ENCODE results near the gene LLGL1. TPM values are rescaled to one million over a fixed set of nuclear protein-coding genes. Genes with fewer than 3 reads are reported as not detected.

The LLGL1 gene
- polyA plus RNA-seq, 2 of the 4 experiments (the other 2 are of a cell fraction), result 11.2 to 19.3 TPM

GRCh38 chr17:18257268-18257981, 32.0 kb downstream of the LLGL1 start:
- POLR2A ChIA-PET, result no interaction called here
- peak in 1 of 2 experiments; percentile 34; a peak in 4 of 6 replicates for ATAC-seq
- peaks cover 31% of the 10 kb centered on the region for H3K4me1 ChIP-seq
- TF ChIP-seq USF2 (IDR thresholded peaks at IDR 0.05) (no peak), HEYL (CRISPR knock-in tag; IDR thresholded peaks at IDR 0.05) (no peak), REST (IDR thresholded peaks at IDR 0.05) (no peak), FOSL2 (IDR thresholded peaks at IDR 0.05) (no peak), FOSL2 (CRISPR knock-in tag; IDR thresholded peaks at IDR 0.05) (no peak), HOXB13 (CRISPR knock-in tag; IDR thresholded peaks at IDR 0.05; ENCODE audit: low read depth) (no peak), JUN (IDR thresholded peaks at IDR 0.05) (no peak; a peak in 1 of 5 replicates), HOXA7 (CRISPR knock-in tag; IDR thresholded peaks at IDR 0.05) (no peak), ELK1 (IDR thresholded peaks at IDR 0.05; ENCODE audit: low read depth, low read length) (no peak)
- peak overlapping the region; percentile 91 to 97 for H3K27ac ChIP-seq
- CTCF ChIA-PET, result interaction anchor here (1.7 to 2.9 kb wide), 3 partner anchors 9 to 21 kb away, joined by 3 to 34 read pairs (median 5); no protein-coding TSS in a partner anchor
- DNase-seq (ENCODE audit: low read depth in 1 of 2, low spot score in 1 of 2), result peak in 1 of 2 experiments; percentile 63
- WGBS (ENCODE audit: missing lambda C conversion rate), result 30% methylated on average over 18 of the region's 18 CpGs
- H3K4me2 ChIP-seq, result peak overlapping the region; percentile 94
- H3K9me3 ChIP-seq, result no peaks in the 10 kb centered on the region
- peak overlapping the region; percentile 66 for H3K4me3 ChIP-seq
- FAIRE-seq, result no peak

GRCh38 chr17:18257982-18258355, 32.5 kb downstream of the LLGL1 start:
- ATAC-seq (peak; percentile 64 to 83), DNase-seq (ENCODE audit: low read depth in 1 of 2, low spot score in 1 of 2) (peak; percentile 87 to 92), FAIRE-seq (no peak)
- Histone ChIP-seq H3K4me1 (peaks cover 31% of the 10 kb centered on the region), H3K4me2 (peak overlapping the region; percentile 94), H3K4me3 (peak overlapping the region; percentile 66), H3K9me3 (no peaks in the 10 kb centered on the region), H3K27ac (peak overlapping the region; percentile 91 to 97)
- WGBS (ENCODE audit: missing lambda C conversion rate), result under 1% methylated on average over 10 of the region's 16 CpGs
- POLR2A ChIA-PET, result no interaction called here
- TF ChIP-seq JUN (IDR thresholded peaks at IDR 0.05) (no peak; a peak in 2 of 5 replicates), POLR2AphosphoS2 (conservative IDR thresholded peaks at IDR 0.05; ENCODE audit: low read length) (0 out of 2 replicates have a peak, but pooled peaks have one; percentile 41), BCL3 (IDR thresholded peaks at IDR 0.05) (no peak), HES2 (IDR thresholded peaks at IDR 0.05) (no peak), CHD2 (IDR thresholded peaks at IDR 0.05; ENCODE audit: low read length, partially characterized antibody) (no peak), MYC (IDR thresholded peaks at IDR 0.05; ENCODE audit: borderline replicate concordance, low read length) (0 out of 2 replicates have a peak, but pooled peaks have one; percentile 47), MAZ (IDR thresholded peaks at IDR 0.05; ENCODE audit: borderline replicate concordance, low read depth, low read length) (0 out of 2 replicates have a peak, but pooled peaks have one; percentile 51), FOSL2 (IDR thresholded peaks at IDR 0.05) (no peak), FOSL2 (CRISPR knock-in tag; IDR thresholded peaks at IDR 0.05) (peak; percentile 51), MAFK (IDR thresholded peaks at IDR 0.05; ENCODE audit: partially characterized antibody) (peak; percentile 38), FOXS1 (CRISPR knock-in tag; IDR thresholded peaks at IDR 0.05) (no peak)
- CTCF ChIA-PET, result interaction anchor here (1.7 to 2.9 kb wide), 3 partner anchors 10 to 22 kb away, joined by 3 to 34 read pairs (median 5); no protein-coding TSS in a partner anchor

All from A549 (cell line).